GM12892 (cell line): ENCODE measurements around the gene NHLRC3.

Experiments used
- POLR2A ChIP-seq: IDR thresholded peaks from 2 replicates; pipeline ENCODE4 v1.6.1; 2011; ENCODE audit warnings: low read depth, low read length, control low read depth
- POLR2AphosphoS5 ChIP-seq: IDR thresholded peaks from 2 replicates; pipeline ENCODE4 v1.6.1; 2011; ENCODE audit warnings: low read depth, low read length, control low read depth
- TAF1 ChIP-seq: IDR thresholded peaks from 2 replicates; pipeline ENCODE4 v1.6.1; 2011; ENCODE audit warnings: low read depth, mild to moderate bottlenecking, control low read depth, low read length, borderline replicate concordance

GRCh38 chr13:39034085-39034484 is 4.2 kb upstream of the NHLRC3 start:
- TF ChIP-seq POLR2AphosphoS5 = no peak
- TF ChIP-seq POLR2A = no peak
- TF ChIP-seq TAF1 = no peak
